HepG2 (cell line): ENCODE data around the gene UGP2. TPM values are rescaled to one million over a fixed set of nuclear protein-coding genes. Genes with fewer than 3 reads are reported as not detected.

Experiments used
- AFF4 ChIP-seq: sonication (generic); formaldehyde crosslinking; IDR thresholded peaks from 2 replicates; pipeline ENCODE4 v1.4.0; 2020; ENCODE audit warnings: missing genetic modification reagents
- ATF3 ChIP-seq: sonication (generic); formaldehyde crosslinking; IDR thresholded peaks from 2 replicates; pipeline ENCODE4 v1.4.0; 2020; ENCODE audit warnings: missing genetic modification reagents
- ELF4 ChIP-seq: sonication (generic); formaldehyde crosslinking; IDR thresholded peaks from 2 replicates; pipeline ENCODE4 v1.5.0; 2020; ENCODE audit warnings: missing genetic modification reagents, mild to moderate bottlenecking, moderate library complexity, borderline replicate concordance
- GLI4 ChIP-seq: sonication (generic); formaldehyde crosslinking; IDR thresholded peaks from 2 replicates; pipeline ENCODE4 v1.5.1; 2020; ENCODE audit warnings: missing genetic modification reagents, mild to moderate bottlenecking, moderate library complexity, borderline replicate concordance
- GMEB1 ChIP-seq: sonication (generic); formaldehyde crosslinking; IDR thresholded peaks from 2 replicates; pipeline ENCODE4 v1.5.1; 2020; ENCODE audit warnings: missing genetic modification reagents, mild to moderate bottlenecking, borderline replicate concordance
- GPBP1L1 ChIP-seq: sonication (generic); formaldehyde crosslinking; IDR thresholded peaks from 2 replicates; pipeline ENCODE4 v1.5.0; 2020; ENCODE audit warnings: mild to moderate bottlenecking, missing genetic modification reagents
- MAF1 ChIP-seq: sonication (generic); formaldehyde crosslinking; IDR thresholded peaks from 2 replicates; pipeline ENCODE4 v1.5.0; 2020; ENCODE audit warnings: missing genetic modification reagents, borderline replicate concordance
- MNT ChIP-seq: fragments of 450-650 bp; IDR thresholded peaks from 2 replicates; pipeline ENCODE4 v1.6.1; 2016
- SETDB1 ChIP-seq: sonication (generic); formaldehyde crosslinking; IDR thresholded peaks from 2 replicates; pipeline ENCODE4 v1.5.1; 2020; ENCODE audit warnings: missing genetic modification reagents, mild to moderate bottlenecking, borderline replicate concordance
- SP1 ChIP-seq, 2 experiments: fragments of 450-650 bp in 1 of 2; sonication (generic) in 1 of 2; formaldehyde crosslinking in 1 of 2; IDR thresholded peaks; 2 replicates each; pipeline versions ENCODE4 v1.4.0 to v1.6.1; 2016 to 2020; ENCODE audit warnings: missing genetic modification reagents in 1 of 2
- TRAFD1 ChIP-seq: sonication (generic); formaldehyde crosslinking; IDR thresholded peaks from 2 replicates; pipeline ENCODE4 v1.5.1; 2020; ENCODE audit warnings: missing genetic modification reagents, mild to moderate bottlenecking, borderline replicate concordance
- YEATS2 ChIP-seq: sonication (generic); formaldehyde crosslinking; IDR thresholded peaks from 2 replicates; pipeline ENCODE4 v1.4.0; 2020; ENCODE audit warnings: missing genetic modification reagents, borderline replicate concordance
- ZBTB4 ChIP-seq: sonication (generic); formaldehyde crosslinking; IDR thresholded peaks from 2 replicates; pipeline ENCODE4 v1.4.0; 2020; ENCODE audit warnings: missing genetic modification reagents, mild to moderate bottlenecking, borderline replicate concordance
- ZSCAN20 ChIP-seq: sonication (generic); formaldehyde crosslinking; IDR thresholded peaks from 2 replicates; pipeline ENCODE4 v1.4.0; 2020; ENCODE audit warnings: missing genetic modification reagents, mild to moderate bottlenecking, borderline replicate concordance
- polyA plus RNA-seq, 8 experiments: library from polyadenylated mRNA; depleted of rRNA in 3 of 8; stranded (reverse) in 7 of 8; unstranded in 1 of 8; fragments of >200 nt; fragmentation: Illumina TruSeq in 4 of 8; extraction: Trizol in 4 of 8; gene quantifications; 2 replicates each; pipeline versions ENCODE4 v1.2.1 to v1.2.3, GENCODE V29; 2011 to 2016; ENCODE audit warnings: low read depth in 4 of 8, missing spikeins in 1 of 8, mixed read lengths in 1 of 8; ENCODE audit not compliant: insufficient read depth in 1 of 8
- total RNA-seq, 5 experiments: library from RNA; depleted of rRNA; stranded (reverse); fragments of >200 nt; fragmentation: Illumina TruSeq; extraction: Trizol; gene quantifications; 2 replicates each; pipeline ENCODE4 v1.2.3, GENCODE V29; 2016; ENCODE audit warnings: low read depth in 1 of 5

The UGP2 gene
- total and polyA plus RNA-seq, 2 of the 13 experiments (the other 11 are each of a cell fraction or from before 2014, with no cell fraction given), result 96.0 to 134 TPM

GRCh38 chr2:63827749-63828148, 13.9 kb upstream of the UGP2 start (continued):
- no peak for TF ChIP-seq GMEB1 (CRISPR knock-in tag)
- no peak for TF ChIP-seq YEATS2 (CRISPR knock-in tag)
- TF ChIP-seq AFF4 (CRISPR knock-in tag), result no peak
- TF ChIP-seq SETDB1 (CRISPR knock-in tag), result no peak
- TF ChIP-seq ATF3 (CRISPR knock-in tag), result peak; percentile 82
- TF ChIP-seq GLI4 (CRISPR knock-in tag), result no peak
- TF ChIP-seq MNT, result no peak
- TF ChIP-seq ELF4 (CRISPR knock-in tag), result no peak
- TF ChIP-seq SP1 (IDR thresholded peaks at IDR 0.05), result no peak
- TF ChIP-seq SP1 (CRISPR knock-in tag; IDR thresholded peaks at IDR 0.05), result no peak
- no peak for TF ChIP-seq MAF1
- TF ChIP-seq ZBTB4, result no peak
- TF ChIP-seq ZSCAN20 (CRISPR knock-in tag), result no peak
- no peak for TF ChIP-seq TRAFD1
- TF ChIP-seq GPBP1L1 (CRISPR knock-in tag), result no peak
